Measurements from ENCODE around the gene SND1.

DNA sequence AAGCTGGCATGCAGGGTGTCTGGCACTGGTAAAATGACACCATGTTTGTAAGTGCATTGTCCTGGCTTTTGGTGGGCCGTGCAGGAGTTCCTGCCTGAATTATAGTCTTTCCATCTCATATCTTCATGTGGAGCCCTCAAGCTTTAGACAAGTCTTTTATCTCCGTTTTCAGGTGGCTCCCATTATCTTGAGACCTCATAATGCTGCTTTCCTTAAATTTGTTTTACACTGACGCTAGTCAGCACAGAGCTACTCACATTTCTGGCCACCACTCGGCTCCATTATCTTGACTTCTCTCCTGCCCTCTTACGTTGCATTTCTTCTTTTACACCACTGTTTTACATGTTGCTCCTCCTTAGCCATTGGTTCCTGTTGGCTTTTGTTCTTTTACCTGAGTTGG lies 342.0 kb downstream of the SND1 start:
- TF ChIP-seq, protein P1, sequence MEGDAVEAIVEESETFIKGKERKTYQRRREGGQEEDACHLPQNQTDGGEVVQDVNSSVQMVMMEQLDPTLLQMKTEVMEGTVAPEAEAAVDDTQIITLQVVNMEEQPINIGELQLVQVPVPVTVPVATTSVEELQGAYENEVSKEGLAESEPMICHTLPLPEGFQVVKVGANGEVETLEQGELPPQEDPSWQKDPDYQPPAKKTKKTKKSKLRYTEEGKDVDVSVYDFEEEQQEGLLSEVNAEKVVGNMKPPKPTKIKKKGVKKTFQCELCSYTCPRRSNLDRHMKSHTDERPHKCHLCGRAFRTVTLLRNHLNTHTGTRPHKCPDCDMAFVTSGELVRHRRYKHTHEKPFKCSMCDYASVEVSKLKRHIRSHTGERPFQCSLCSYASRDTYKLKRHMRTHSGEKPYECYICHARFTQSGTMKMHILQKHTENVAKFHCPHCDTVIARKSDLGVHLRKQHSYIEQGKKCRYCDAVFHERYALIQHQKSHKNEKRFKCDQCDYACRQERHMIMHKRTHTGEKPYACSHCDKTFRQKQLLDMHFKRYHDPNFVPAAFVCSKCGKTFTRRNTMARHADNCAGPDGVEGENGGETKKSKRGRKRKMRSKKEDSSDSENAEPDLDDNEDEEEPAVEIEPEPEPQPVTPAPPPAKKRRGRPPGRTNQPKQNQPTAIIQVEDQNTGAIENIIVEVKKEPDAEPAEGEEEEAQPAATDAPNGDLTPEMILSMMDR (IDR thresholded peaks at IDR 0.05; ENCODE audit: low read length): no peak
- TF ChIP-seq EZH2 (IDR thresholded peaks at IDR 0.05; ENCODE audit: borderline replicate concordance, low read length): no peak

Data from OCI-LY1 (cell line).